Measurements from ENCODE around the gene TMPRSS4. TPM values are rescaled to one million over a fixed set of nuclear protein-coding genes. Genes with fewer than 3 reads are reported as not detected.
A peak's percentile ranks its signal among the peaks of the same experiment; 100 is the strongest.

The TMPRSS4 gene, protein sequence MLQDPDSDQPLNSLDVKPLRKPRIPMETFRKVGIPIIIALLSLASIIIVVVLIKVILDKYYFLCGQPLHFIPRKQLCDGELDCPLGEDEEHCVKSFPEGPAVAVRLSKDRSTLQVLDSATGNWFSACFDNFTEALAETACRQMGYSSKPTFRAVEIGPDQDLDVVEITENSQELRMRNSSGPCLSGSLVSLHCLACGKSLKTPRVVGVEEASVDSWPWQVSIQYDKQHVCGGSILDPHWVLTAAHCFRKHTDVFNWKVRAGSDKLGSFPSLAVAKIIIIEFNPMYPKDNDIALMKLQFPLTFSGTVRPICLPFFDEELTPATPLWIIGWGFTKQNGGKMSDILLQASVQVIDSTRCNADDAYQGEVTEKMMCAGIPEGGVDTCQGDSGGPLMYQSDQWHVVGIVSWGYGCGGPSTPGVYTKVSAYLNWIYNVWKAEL
- total RNA-seq (2021), result not detected in 2 replicates
- long read RNA-seq, partial matches to known transcripts, result 1 of 1 reads
- long read RNA-seq, other reads (novel, unspliced or antisense), result 0 of 1 reads

DNA sequence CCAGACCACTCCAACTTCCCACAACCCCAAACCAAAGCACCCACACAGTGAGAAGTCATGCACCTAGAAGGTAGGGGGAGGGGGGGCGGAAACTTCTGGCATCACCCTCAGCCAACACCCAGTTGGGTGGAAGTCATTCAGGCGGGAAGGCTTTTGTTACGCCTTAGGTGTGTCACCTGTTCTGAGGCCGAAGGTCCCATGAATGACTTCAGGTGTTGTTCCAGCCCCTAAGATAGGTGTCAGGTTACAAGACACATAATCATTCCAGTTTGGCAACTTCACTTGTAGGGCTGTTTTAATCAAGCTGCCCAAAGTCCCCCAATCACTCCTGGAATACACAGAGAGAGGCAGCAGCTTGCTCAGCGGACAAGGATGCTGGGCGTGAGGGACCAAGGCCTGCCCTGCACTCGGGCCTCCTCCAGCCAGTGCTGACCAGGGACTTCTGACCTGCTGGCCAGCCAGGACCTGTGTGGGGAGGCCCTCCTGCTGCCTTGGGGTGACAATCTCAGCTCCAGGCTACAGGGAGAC is at the start of gene TMPRSS4:
TMPRSS4 (plus strand) TSS at position 325 of the 528 bp plus-strand sequence. CDS start 225 bp downstream, outside the sequence.
- H3K9me3 Mint-ChIP-seq, result peaks cover 0 to 3% of the 10 kb centered on the region in 2 experiments; a peak in 1 of 5 replicates
- H3K4ac ChIP-seq (ENCODE audit: low read depth, low read length), result no peak within 1 kb of the TSS
- no peaks in the 10 kb centered on the region for H4K20me1 ChIP-seq (ENCODE audit: control insufficient read depth, insufficient read depth, insufficient read length)
- H3K4me1 Mint-ChIP-seq, result peaks cover 11 to 28% of the 10 kb centered on the region in 2 experiments
- no peaks in the 10 kb centered on the region for H3K79me2 ChIP-seq (ENCODE audit: insufficient read depth, low read length)
- H3K27me3 ChIP-seq (ENCODE audit: insufficient read depth, low read length), result no peaks in the 10 kb centered on the region
- no peak within 1 kb of the TSS for H2BK5ac ChIP-seq (ENCODE audit: insufficient read length, low read length)
- H2BK120ac ChIP-seq (ENCODE audit: low read depth, low read length, poor library complexity, severe bottlenecking), result no peak within 1 kb of the TSS
- H3K23ac ChIP-seq (ENCODE audit: insufficient read length, low read depth, low read length), result no peak within 1 kb of the TSS
- no peak within 1 kb of the TSS for H4K5ac ChIP-seq (ENCODE audit: insufficient read length, low read depth, low read length)
- H4K8ac ChIP-seq (replicated peaks; ENCODE audit: insufficient read length, low read depth, low read length), result no peak within 1 kb of the TSS
- H2BK20ac ChIP-seq (ENCODE audit: low read depth, low read length, poor library complexity, severe bottlenecking), result no peak within 1 kb of the TSS
- no peak within 1 kb of the TSS; the same call in 1 of the 2 replicates for H3K14ac ChIP-seq (ENCODE audit: insufficient read depth, low read length)
- H3K9me3 ChIP-seq (ENCODE audit: control insufficient read depth, low read depth, low read length), result no peaks in the 10 kb centered on the region
- no peak within 1 kb of the TSS for H3K27ac Mint-ChIP-seq
- no peak for TF ChIP-seq CTCF (conservative IDR thresholded peaks at IDR 0.05)
- H3K18ac ChIP-seq (ENCODE audit: insufficient read length, low read depth, low read length), result no peak within 1 kb of the TSS
- H3K56ac ChIP-seq (ENCODE audit: insufficient read length, low read depth, low read length), result no peak within 1 kb of the TSS
- H3K23me2 ChIP-seq (ENCODE audit: insufficient read length, low read depth, low read length, poor library complexity, severe bottlenecking), result no peaks in the 10 kb centered on the region
- H4K91ac ChIP-seq (ENCODE audit: insufficient read length, low read depth, low read length), result no peak within 1 kb of the TSS
- H3K27ac ChIP-seq (ENCODE audit: insufficient read length, low read depth, low read length), result no peak within 1 kb of the TSS
- H3K4me3 Mint-ChIP-seq, result no peak within 1 kb of the TSS
- H3K27me3 Mint-ChIP-seq (ENCODE audit: low read depth), result peaks cover 13% of the 10 kb centered on the region
- H2AK5ac ChIP-seq (ENCODE audit: insufficient read length, low read length), result no peak within 1 kb of the TSS
- H2AFZ ChIP-seq (ENCODE audit: low read length), result no peak within 1 kb of the TSS
- H2BK15ac ChIP-seq (ENCODE audit: low read depth, low read length), result no peak within 1 kb of the TSS
- H3T11ph ChIP-seq (ENCODE audit: low read length), result no peak within 1 kb of the TSS
- DNase-seq, result peak; percentile 46
- no CpG with 5 or more reads among the region's 7 CpGs for WGBS (ENCODE audit: extremely low coverage, insufficient read length, low lambda C conversion rate)
- no peak within 1 kb of the TSS for H3K9ac ChIP-seq (ENCODE audit: extremely low read depth, insufficient read length, low read length)
- H2BK12ac ChIP-seq (ENCODE audit: insufficient read length, low read depth, low read length), result no peak within 1 kb of the TSS
- H3K4me1 ChIP-seq (ENCODE audit: insufficient read depth, low read length), result no peaks in the 10 kb centered on the region; the same call in 1 of the 2 replicates
- H3K4me2 ChIP-seq (ENCODE audit: insufficient read depth, insufficient read length, low read length), result no peak within 1 kb of the TSS
- no peaks in the 10 kb centered on the region for H3K36me3 Mint-ChIP-seq (ENCODE audit: insufficient read depth in 1 of 3, low read depth in 3 of 3)
- no peaks in the 10 kb centered on the region for H3K79me1 ChIP-seq (ENCODE audit: insufficient read depth, low read depth, low read length, poor library complexity, severe bottlenecking)
